ENCODE results near the gene GNA14.

GRCh38 chr9:77532607-77533006, 115.5 kb downstream of the GNA14 start:
- TF ChIP-seq, protein P1, sequence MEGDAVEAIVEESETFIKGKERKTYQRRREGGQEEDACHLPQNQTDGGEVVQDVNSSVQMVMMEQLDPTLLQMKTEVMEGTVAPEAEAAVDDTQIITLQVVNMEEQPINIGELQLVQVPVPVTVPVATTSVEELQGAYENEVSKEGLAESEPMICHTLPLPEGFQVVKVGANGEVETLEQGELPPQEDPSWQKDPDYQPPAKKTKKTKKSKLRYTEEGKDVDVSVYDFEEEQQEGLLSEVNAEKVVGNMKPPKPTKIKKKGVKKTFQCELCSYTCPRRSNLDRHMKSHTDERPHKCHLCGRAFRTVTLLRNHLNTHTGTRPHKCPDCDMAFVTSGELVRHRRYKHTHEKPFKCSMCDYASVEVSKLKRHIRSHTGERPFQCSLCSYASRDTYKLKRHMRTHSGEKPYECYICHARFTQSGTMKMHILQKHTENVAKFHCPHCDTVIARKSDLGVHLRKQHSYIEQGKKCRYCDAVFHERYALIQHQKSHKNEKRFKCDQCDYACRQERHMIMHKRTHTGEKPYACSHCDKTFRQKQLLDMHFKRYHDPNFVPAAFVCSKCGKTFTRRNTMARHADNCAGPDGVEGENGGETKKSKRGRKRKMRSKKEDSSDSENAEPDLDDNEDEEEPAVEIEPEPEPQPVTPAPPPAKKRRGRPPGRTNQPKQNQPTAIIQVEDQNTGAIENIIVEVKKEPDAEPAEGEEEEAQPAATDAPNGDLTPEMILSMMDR (IDR thresholded peaks at IDR 0.05) = no peak
- TF ChIP-seq ZFX (IDR thresholded peaks at IDR 0.05; ENCODE audit: borderline replicate concordance) = no peak
